Measurements from ENCODE around the gene P2RY6.
A peak's percentile ranks its signal among the peaks of the same experiment; 100 is the strongest.
"Not testable (repeated sequence)": the region's sequence is repeated elsewhere in the genome, so short reads cannot be mapped to it uniquely, and the experiment has no call there.

Gene P2RY6

GRCh38 chr11:73227571-73228211 is 44.4 kb upstream of the P2RY6 start:
- H3K27me3 ChIP-seq (ENCODE audit: insufficient read depth, low read depth, severe bottlenecking), result no peaks in the 10 kb centered on the region
- DNase-seq, result no peak
- TF ChIP-seq, protein P1, sequence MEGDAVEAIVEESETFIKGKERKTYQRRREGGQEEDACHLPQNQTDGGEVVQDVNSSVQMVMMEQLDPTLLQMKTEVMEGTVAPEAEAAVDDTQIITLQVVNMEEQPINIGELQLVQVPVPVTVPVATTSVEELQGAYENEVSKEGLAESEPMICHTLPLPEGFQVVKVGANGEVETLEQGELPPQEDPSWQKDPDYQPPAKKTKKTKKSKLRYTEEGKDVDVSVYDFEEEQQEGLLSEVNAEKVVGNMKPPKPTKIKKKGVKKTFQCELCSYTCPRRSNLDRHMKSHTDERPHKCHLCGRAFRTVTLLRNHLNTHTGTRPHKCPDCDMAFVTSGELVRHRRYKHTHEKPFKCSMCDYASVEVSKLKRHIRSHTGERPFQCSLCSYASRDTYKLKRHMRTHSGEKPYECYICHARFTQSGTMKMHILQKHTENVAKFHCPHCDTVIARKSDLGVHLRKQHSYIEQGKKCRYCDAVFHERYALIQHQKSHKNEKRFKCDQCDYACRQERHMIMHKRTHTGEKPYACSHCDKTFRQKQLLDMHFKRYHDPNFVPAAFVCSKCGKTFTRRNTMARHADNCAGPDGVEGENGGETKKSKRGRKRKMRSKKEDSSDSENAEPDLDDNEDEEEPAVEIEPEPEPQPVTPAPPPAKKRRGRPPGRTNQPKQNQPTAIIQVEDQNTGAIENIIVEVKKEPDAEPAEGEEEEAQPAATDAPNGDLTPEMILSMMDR (IDR thresholded peaks at IDR 0.05; ENCODE audit: low read depth, low read length), result 0 out of 2 replicates have a peak, but pooled peaks have one; percentile 4
- no peak overlapping the region for H3K4me3 ChIP-seq (ENCODE audit: low read depth, low read length)
- H3K9me3 ChIP-seq (ENCODE audit: severe bottlenecking), result no peaks in the 10 kb centered on the region
- no peak overlapping the region for H3K27ac ChIP-seq
- no peaks in the 10 kb centered on the region for H3K36me3 ChIP-seq

- Histone ChIP-seq H3K27ac (peak overlapping the region; percentile 48; the same call in 1 of the 2 replicates), H3K36me3 (no peaks in the 10 kb centered on the region), H3K9me3 (ENCODE audit: severe bottlenecking) (no peaks in the 10 kb centered on the region), H3K27me3 (ENCODE audit: insufficient read depth, low read depth, severe bottlenecking) (no peaks in the 10 kb centered on the region), H3K4me3 (ENCODE audit: low read depth, low read length) (no peak overlapping the region)
- DNase-seq, result no peak
- TF ChIP-seq, protein P1 (IDR thresholded peaks at IDR 0.05; ENCODE audit: low read depth, low read length), result no peak
Measured at GRCh38 chr11:73228268-73229134, 43.6 kb upstream of the P2RY6 start.

DNA sequence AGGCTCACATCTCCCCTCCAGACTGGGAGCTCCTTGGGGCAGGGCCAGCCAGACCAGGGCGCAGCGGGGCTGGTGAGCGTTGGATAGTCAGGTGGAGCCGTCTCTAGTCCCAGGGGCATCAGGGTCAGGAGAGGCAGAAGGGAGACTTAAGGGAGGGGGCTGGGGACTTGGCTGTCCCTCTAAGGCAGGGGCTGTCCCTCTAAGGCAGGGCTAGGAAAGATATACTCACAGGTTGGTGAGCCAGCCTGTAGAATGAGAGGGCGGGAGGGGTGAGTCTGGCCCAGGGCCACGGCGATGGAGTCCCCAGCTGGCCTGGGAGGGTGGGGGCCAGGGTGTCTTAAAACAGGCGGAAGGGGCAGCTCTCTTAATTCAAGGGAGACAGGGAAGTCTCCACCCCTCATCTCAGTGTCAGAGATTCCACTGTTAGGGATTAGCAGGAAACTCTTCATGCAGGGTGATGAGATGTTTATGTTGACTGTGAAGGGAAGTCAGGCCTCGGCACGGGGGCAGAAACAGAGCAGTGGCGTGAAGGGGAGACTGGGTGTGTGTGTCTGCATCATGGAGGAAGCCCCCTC is 42.7 kb upstream of the P2RY6 start:
- Histone ChIP-seq H3K36me3 (no peaks in the 10 kb centered on the region), H3K4me3 (ENCODE audit: low read depth, low read length) (no peak overlapping the region), H3K9me3 (ENCODE audit: severe bottlenecking) (no peaks in the 10 kb centered on the region), H3K27ac (peak overlapping the region; percentile 48), H3K27me3 (ENCODE audit: insufficient read depth, low read depth, severe bottlenecking) (no peaks in the 10 kb centered on the region)
- peak; percentile 69 for DNase-seq
- TF ChIP-seq, protein P1 (IDR thresholded peaks at IDR 0.05; ENCODE audit: low read depth, low read length), result no peak

DNA sequence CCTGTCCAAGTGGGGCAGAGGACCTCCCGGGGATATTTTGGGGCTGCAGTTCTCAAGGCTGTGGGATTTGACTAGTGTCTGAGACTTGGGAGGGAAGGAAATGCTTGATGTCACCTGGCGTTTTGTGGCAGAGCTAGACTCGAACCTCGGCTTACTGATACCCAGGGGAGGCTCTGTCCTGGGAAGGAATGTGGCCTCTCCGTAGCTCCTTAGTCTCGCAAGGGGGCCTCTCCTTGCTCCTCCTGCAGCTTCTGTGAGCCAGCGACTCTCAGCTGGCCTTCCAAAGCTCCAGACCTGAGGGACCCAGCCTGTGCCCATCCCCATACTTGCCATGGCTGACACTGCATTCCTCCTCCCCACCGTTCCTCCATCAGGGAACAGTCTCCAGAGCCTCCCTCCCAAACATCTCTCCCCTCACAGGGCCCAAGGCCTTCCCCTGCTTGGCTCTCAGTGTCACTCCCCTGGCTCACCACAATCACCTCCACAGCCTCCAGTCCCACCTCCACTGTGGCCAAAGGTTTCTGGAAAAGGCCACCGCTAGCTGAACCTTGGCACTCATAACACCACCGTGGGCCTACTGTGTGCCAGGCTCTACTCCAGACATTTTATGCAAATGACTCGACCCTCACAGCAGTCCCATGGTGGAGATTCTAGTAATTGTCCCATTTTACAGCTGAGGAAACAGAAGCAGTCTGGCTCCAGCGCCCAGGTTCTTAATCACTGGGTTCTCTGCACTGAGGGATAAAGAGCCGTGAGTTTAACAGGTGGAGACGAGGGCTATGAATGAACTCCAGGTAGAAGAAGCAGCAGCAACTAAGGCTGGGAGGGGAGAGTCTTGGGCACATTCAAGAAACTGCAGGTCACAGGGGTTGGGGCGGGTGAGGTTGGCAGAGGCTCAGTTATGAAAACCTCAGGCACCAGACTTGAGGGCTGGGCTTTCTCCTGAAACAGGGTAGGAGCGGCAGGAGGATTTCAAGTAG is 42.0 kb upstream of the P2RY6 start:
- Histone ChIP-seq H3K27ac (peak overlapping the region; percentile 48; the same call in 1 of the 2 replicates), H3K36me3 (no peaks in the 10 kb centered on the region), H3K27me3 (ENCODE audit: insufficient read depth, low read depth, severe bottlenecking) (no peaks in the 10 kb centered on the region), H3K4me3 (ENCODE audit: low read depth, low read length) (no peak overlapping the region), H3K9me3 (ENCODE audit: severe bottlenecking) (no peaks in the 10 kb centered on the region)
- TF ChIP-seq, protein P1 (IDR thresholded peaks at IDR 0.05; ENCODE audit: low read depth, low read length), result no peak
- peak; percentile 5 for DNase-seq

GRCh38 chr11:73230931-73231330 is 41.2 kb upstream of the P2RY6 start:
- Histone ChIP-seq H3K9me3 (ENCODE audit: severe bottlenecking) (no peaks in the 10 kb centered on the region), H3K36me3 (no peaks in the 10 kb centered on the region), H3K27me3 (ENCODE audit: insufficient read depth, low read depth, severe bottlenecking) (no peaks in the 10 kb centered on the region), H3K27ac (no peak overlapping the region), H3K4me3 (ENCODE audit: low read depth, low read length) (no peak overlapping the region)
- DNase-seq, result peak; percentile 2
- TF ChIP-seq, protein P1 (IDR thresholded peaks at IDR 0.05; ENCODE audit: low read depth, low read length), result no peak

DNA sequence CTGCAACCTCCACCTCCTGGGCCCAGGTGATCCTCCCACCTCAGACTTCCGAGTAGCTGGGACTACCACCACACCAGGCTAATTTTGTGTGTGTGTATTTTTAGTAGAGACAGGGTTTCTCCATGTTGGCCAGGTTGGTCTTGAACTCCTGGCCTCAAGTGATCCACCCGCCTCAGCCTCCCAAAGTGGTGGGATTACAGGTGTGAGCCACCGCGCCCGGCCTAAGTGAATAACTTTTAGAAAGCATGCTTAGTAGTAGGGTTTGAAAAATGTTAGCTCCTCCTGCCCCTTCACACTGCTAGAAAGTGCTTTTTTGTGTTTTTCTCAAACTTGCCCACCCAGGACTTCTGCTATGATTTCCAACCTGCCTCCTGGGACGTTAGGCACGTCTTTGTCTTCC is 39.7 kb upstream of the P2RY6 start:
- H3K27ac ChIP-seq; H3K9me3 ChIP-seq (ENCODE audit: severe bottlenecking); H3K36me3 ChIP-seq; H3K4me3 ChIP-seq (ENCODE audit: low read depth, low read length); DNase-seq; H3K27me3 ChIP-seq (ENCODE audit: insufficient read depth, low read depth, severe bottlenecking): not testable (repeated sequence)

Measured in WERI-Rb-1 (cell line).